Fibroblast of peridontal ligament (primary cell): ENCODE results near the gene ANKRD53.

Experiments used
- DNase-seq: peaks from one replicate; pipeline ENCODE4 v3.0.0-alpha.2; 2010; ENCODE audit errors: extremely low read depth

Gene ANKRD53

GRCh38 chr2:70978341-70979179 is at the start of gene ANKRD53:
Gene ANKRD53, plus strand, starts transcription at chr2:70978630. Its CDS starts 16 bp downstream, at chr2:70978646.
- no peak for DNase-seq

- no peak for DNase-seq
These were observed 47.8 kb upstream of the ANKRD53 start for GRCh38 chr2:70930371-70931329.

GRCh38 chr2:70931376-70932000 is 46.9 kb upstream of the ANKRD53 start:
- DNase-seq, result no peak

- no peak for DNase-seq
These were observed 45.7 kb upstream of the ANKRD53 start for GRCh38 chr2:70932631-70933230.

- no peak for DNase-seq
These were observed 43.4 kb upstream of the ANKRD53 start for GRCh38 chr2:70934981-70935380.

GRCh38 chr2:70935468-70936164 is 42.8 kb upstream of the ANKRD53 start, which contains the start of gene ATP6V1B1:
Gene ATP6V1B1, plus strand, starts transcription at chr2:70935900. Its CDS starts 55 bp downstream, at chr2:70935955.
- DNase-seq, result no peak

- DNase-seq, result no peak
These were observed 42.1 kb upstream of the ANKRD53 start for GRCh38 chr2:70936165-70936978.

GRCh38 chr2:70936979-70937811 is 41.2 kb upstream of the ANKRD53 start:
- DNase-seq, result no peak

GRCh38 chr2:70937866-70938585 is 40.4 kb upstream of the ANKRD53 start:
- no peak for DNase-seq

GRCh38 chr2:70938586-70938950 is 39.9 kb upstream of the ANKRD53 start:
- DNase-seq, result no peak

GRCh38 chr2:70939001-70939838 is 39.2 kb upstream of the ANKRD53 start:
- DNase-seq, result no peak

- DNase-seq, result no peak
These were observed 38.4 kb upstream of the ANKRD53 start for GRCh38 chr2:70939839-70940580.

GRCh38 chr2:70941186-70941585 is 37.2 kb upstream of the ANKRD53 start:
- no peak for DNase-seq

GRCh38 chr2:70941701-70942100 is 36.7 kb upstream of the ANKRD53 start:
- no peak for DNase-seq

GRCh38 chr2:70942396-70943204 is 35.8 kb upstream of the ANKRD53 start:
- peak; percentile 40 for DNase-seq
